A549 (cell line): Measurements from ENCODE around the gene BIRC7. TPM values are rescaled to one million over a fixed set of nuclear protein-coding genes. Genes with fewer than 3 reads are reported as not detected.

Experiments used
- ATAC-seq, 2 experiments: fragments of 200-7000 bp in 1 of 2; fragments of >200 bp in 1 of 2; cut with Nextera tagmentation in 1 of 2; cut with Tn5 transposase in 1 of 2; 3 replicates each; pipeline versions ENCODE4 v1.8.0 to v1.9.1; 2018 to 2020; ENCODE audit warnings: mild to moderate bottlenecking in 1 of 2, moderate library complexity in 1 of 2
- CTCF ChIA-PET: fragments of 300-600 bp; sonication (Branson Sonifier 250); formaldehyde crosslinking; extraction: SDS; loops from one replicate; lab custom pipeline; 2021; ENCODE audit warnings: antibody characterized with exemption, inconsistent platforms; lab: Yijun Ruan, JAX
- POLR2A ChIA-PET: fragments of 350-600 bp; formaldehyde crosslinking; extraction: SDS; loops from one replicate; lab custom pipeline; 2021; ENCODE audit warnings: antibody characterized with exemption, inconsistent platforms; lab: Yijun Ruan, JAX
- DNase-seq, 2 experiments: peaks; one replicate each; pipeline versions ENCODE4 v3.0.0 to v3.0.0-alpha.2; 2011 to 2016; ENCODE audit warnings: low read depth in 1 of 2, low spot score in 1 of 2
- FAIRE-seq: peaks from 2 replicates; lab custom pipeline; 2011; peaks lifted over from hg19 to GRCh38; lab: Jason Lieb, UNC
- H3K27ac ChIP-seq, 2 experiments: fragments of >200 bp; sonication (Bioruptor Twin); formaldehyde crosslinking; 3 replicates each; pipeline ENCODE4 v1.5.1; 2016 to 2017
- H3K4me1 ChIP-seq: fragments of >200 bp; sonication (Bioruptor Twin); formaldehyde crosslinking; 3 replicates; pipeline ENCODE4 v1.6.1; 2016
- H3K4me2 ChIP-seq: fragments of >200 bp; sonication (Bioruptor Twin); formaldehyde crosslinking; 3 replicates; pipeline ENCODE4 v1.6.1; 2016
- H3K4me3 ChIP-seq: fragments of >200 bp; sonication (Bioruptor Twin); formaldehyde crosslinking; 3 replicates; pipeline ENCODE4 v1.5.1; 2016
- H3K9me3 ChIP-seq: fragments of >200 bp; sonication (Bioruptor Twin); formaldehyde crosslinking; 3 replicates; pipeline ENCODE4 v1.6.1; 2016
- CBX8 ChIP-seq: fragments of 200-600 bp; sonication (generic); IDR thresholded peaks from 2 replicates; pipeline ENCODE4 v1.6.1; 2016
- CEBPB ChIP-seq, 2 experiments: fragments of >200 bp in 1 of 2; sonication (Bioruptor Twin) in 1 of 2; formaldehyde crosslinking in 1 of 2; IDR thresholded peaks; 2 replicates each; pipeline ENCODE4 v1.6.1; 2012 to 2016
- EHF ChIP-seq: fragments of 250-450 bp; sonication (Bioruptor Pico); IDR thresholded peaks from 2 replicates; pipeline ENCODE4 v1.5.0; 2020; ENCODE audit warnings: mild to moderate bottlenecking
- ESRRA ChIP-seq: fragments of 150-350 bp; IDR thresholded peaks from 2 replicates; pipeline ENCODE4 v1.6.1; 2014; ENCODE audit warnings: mild to moderate bottlenecking, low read length, borderline replicate concordance
- FOSB ChIP-seq: fragments of 250-450 bp; sonication (Bioruptor Pico); IDR thresholded peaks from 2 replicates; pipeline ENCODE4 v1.5.0; 2020; ENCODE audit warnings: mild to moderate bottlenecking, moderate library complexity
- HOXB13 ChIP-seq: fragments of 250-450 bp; sonication (Bioruptor Pico); IDR thresholded peaks from 2 replicates; pipeline ENCODE4 v1.5.0; 2020; ENCODE audit warnings: low read depth, mild to moderate bottlenecking, moderate library complexity
- JUN ChIP-seq, 2 experiments: fragments of >200 bp; sonication (Bioruptor Twin); formaldehyde crosslinking; IDR thresholded peaks; 2 replicates in 1 of 2; 3 replicates in 1 of 2; pipeline ENCODE4 v1.6.1; 2016 to 2017
- KDM5A ChIP-seq: fragments of 200-600 bp; sonication (generic); IDR thresholded peaks from 2 replicates; pipeline ENCODE4 v1.6.1; 2016; ENCODE audit warnings: antibody characterized with exemption, mild to moderate bottlenecking
- MAFK ChIP-seq: fragments of 450-650 bp; IDR thresholded peaks from 2 replicates; pipeline ENCODE4 v1.6.1; 2014; ENCODE audit not compliant: partially characterized antibody
- MAZ ChIP-seq: fragments of 150-350 bp; IDR thresholded peaks from 2 replicates; pipeline ENCODE4 v1.6.1; 2014; ENCODE audit warnings: antibody characterized with exemption, low read depth, low read length, borderline replicate concordance
- PHF8 ChIP-seq: fragments of 200-600 bp; sonication (generic); IDR thresholded peaks from 2 replicates; pipeline ENCODE4 v1.6.1; 2016; ENCODE audit warnings: low read depth, mild to moderate bottlenecking, antibody characterized with exemption, moderate library complexity, borderline replicate concordance
- RARB ChIP-seq: fragments of 250-450 bp; sonication (Bioruptor Pico); IDR thresholded peaks from 2 replicates; pipeline ENCODE4 v1.8.0; 2021; ENCODE audit warnings: mild to moderate bottlenecking, moderate library complexity
- RCOR1 ChIP-seq: fragments of 150-350 bp; IDR thresholded peaks from 2 replicates; pipeline ENCODE4 v1.6.1; 2014; ENCODE audit warnings: antibody characterized with exemption, low read length, low read depth
- TFCP2L1 ChIP-seq: fragments of 250-450 bp; sonication (Bioruptor Pico); IDR thresholded peaks from 2 replicates; pipeline ENCODE4 v1.5.0; 2021; ENCODE audit warnings: mild to moderate bottlenecking
- ZFP36 ChIP-seq: fragments of 450-650 bp; IDR thresholded peaks from 2 replicates; pipeline ENCODE4 v1.6.1; 2014; ENCODE audit warnings: borderline replicate concordance; ENCODE audit not compliant: partially characterized antibody
- WGBS: methylation state at CpG from one replicate; pipeline ENCODE4 v1.1.6; 2017; ENCODE audit errors: missing lambda C conversion rate; 5-methylcytosine and 5-hydroxymethylcytosine counted together
- polyA plus RNA-seq, 4 experiments: library from polyadenylated mRNA; depleted of rRNA in 3 of 4; stranded (reverse); fragments of >200 nt; fragmentation: RNase III in 1 of 4; extraction: RNeasy Plus Mini Kit Qiagen cat#74134 plus additional on column Dnase treatment in 1 of 4; gene quantifications; 2 replicates in 3 of 4; 3 replicates in 1 of 4; pipeline ENCODE4 v1.2.3, GENCODE V29; 2011 to 2017
- TF ChIP-seq, protein P1 (sequence below): fragments of >200 bp; sonication (Bioruptor Twin); formaldehyde crosslinking; IDR thresholded peaks from 2 replicates; pipeline ENCODE4 v1.6.1; 2016
- TF ChIP-seq, protein P2 (sequence below): fragments of >200 bp; sonication (Bioruptor Twin); formaldehyde crosslinking; IDR thresholded peaks from 3 replicates; pipeline ENCODE4 v1.6.1; 2016
- TF ChIP-seq, protein P3 (sequence below): fragments of 250-450 bp; sonication (Bioruptor Pico); IDR thresholded peaks from 2 replicates; pipeline ENCODE4 v1.5.0; 2021; ENCODE audit warnings: mild to moderate bottlenecking, moderate library complexity, borderline replicate concordance
- TF ChIP-seq, protein P4 (sequence below): fragments of >200 bp; sonication (Bioruptor Twin); formaldehyde crosslinking; IDR thresholded peaks from 3 replicates; pipeline ENCODE4 v1.5.1; 2016
- TF ChIP-seq, protein P5 (sequence below): IDR thresholded peaks from 2 replicates; pipeline ENCODE4 v1.6.1; 2012

Gene BIRC7
- polyA plus RNA-seq, 2 of the 4 experiments (the other 2 are of a cell fraction) = 0.63 to 4.9 TPM

DNA sequence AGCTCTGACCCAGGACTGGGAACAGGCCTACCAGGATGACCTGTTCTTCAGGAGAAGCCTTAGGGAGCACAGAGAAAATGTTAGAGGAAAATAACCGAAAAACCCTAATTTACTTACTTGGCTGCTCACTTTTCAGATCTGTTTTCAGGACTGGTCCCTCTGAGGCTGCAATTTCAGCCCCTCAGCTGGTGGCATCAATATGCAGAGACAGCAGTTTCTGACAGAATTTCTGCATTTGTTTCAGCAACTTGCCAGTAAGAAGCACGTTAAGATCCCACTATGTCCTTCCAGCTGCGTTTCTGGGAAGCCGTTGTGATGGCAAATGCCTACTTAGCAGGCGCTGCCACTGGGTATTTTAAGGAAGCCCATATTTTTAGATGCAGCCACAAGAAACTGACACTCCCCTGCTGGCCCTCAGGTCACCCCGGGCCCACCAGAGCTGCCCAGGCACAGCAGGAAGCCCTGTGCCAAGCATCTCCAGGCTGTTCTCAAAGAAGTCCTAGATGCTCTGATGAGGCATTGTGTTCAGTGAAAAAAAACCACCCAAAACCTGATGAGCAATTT, 27.3 kb upstream of the BIRC7 start:
- no peak for ATAC-seq
- Histone ChIP-seq H3K4me1 (peaks cover 28% of the 10 kb centered on the region; the same call in 2 of the 3 replicates), H3K27ac (no peak overlapping the region), H3K9me3 (no peaks in the 10 kb centered on the region), H3K4me2 (no peak overlapping the region), H3K4me3 (no peak overlapping the region)
- POLR2A ChIA-PET = no interaction called here
- CTCF ChIA-PET = interaction anchor here (1.1 to 1.7 kb wide), 2 partner anchors 9 to 25 kb away, joined by 5 read pairs; no protein-coding TSS in a partner anchor
- peak; percentile 41 for TF ChIP-seq MAFK
- TF ChIP-seq, protein P1, sequence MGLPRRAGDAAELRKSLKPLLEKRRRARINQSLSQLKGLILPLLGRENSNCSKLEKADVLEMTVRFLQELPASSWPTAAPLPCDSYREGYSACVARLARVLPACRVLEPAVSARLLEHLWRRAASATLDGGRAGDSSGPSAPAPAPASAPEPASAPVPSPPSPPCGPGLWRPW = no peak
- no peak for FAIRE-seq
- WGBS = 93% methylated on average over 5 of the region's 6 CpGs
- DNase-seq = no peak

DNA sequence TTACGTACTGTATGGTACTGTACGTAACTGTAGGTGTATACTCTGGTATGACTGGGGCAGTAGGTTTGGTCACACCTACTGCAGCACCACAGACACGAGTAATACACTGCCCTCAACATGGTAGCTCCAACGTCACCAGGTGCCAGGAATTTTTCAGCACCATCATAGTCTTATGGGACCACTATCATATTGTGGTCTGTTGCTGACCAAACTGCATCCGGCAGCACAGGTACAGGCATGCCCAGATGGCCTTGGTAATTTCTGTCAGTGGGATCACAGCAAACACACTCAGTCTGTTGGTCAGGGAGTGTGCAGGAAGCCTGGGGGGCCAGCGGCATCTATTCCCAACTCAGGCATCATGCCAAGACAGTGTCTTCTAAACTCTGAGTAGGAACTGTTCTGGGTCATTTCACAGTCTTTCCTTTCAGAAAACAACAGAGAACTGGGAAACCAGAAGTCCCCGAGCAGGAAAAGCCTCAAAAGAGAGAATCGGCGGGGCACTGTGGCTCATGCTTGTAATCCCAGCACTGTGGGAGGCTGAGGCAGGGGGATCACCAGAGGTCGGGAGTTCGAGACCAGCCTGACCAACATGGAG, 25.6 kb upstream of the BIRC7 start:
- FAIRE-seq (no peak), DNase-seq (no peak), ATAC-seq (no peak)
- H3K27ac ChIP-seq = no peak overlapping the region
- CTCF ChIA-PET = interaction anchor here (1.2 to 1.4 kb wide), 2 partner anchors 10 to 13 kb away, joined by 3 to 10 read pairs; no protein-coding TSS in a partner anchor
- H3K9me3 ChIP-seq = no peaks in the 10 kb centered on the region
- peaks cover 43% of the 10 kb centered on the region for H3K4me1 ChIP-seq
- WGBS = 86% methylated on average over 10 of the region's 11 CpGs
- POLR2A ChIA-PET = interaction anchor here (0.7 kb wide), 1 partner anchor 15 kb away, joined by 4 read pairs; no protein-coding TSS in a partner anchor
- no peak overlapping the region for H3K4me2 ChIP-seq
- H3K4me3 ChIP-seq = no peak overlapping the region
- TF ChIP-seq ESRRA (no peak), FOSB (CRISPR knock-in tag) (no peak), TFCP2L1 (CRISPR knock-in tag) (no peak), KDM5A (no peak), MAZ (no peak), PHF8 (no peak), ZFP36 (no peak), JUN (IDR thresholded peaks at IDR 0.05) (no peak), MAFK (no peak), RARB (CRISPR knock-in tag) (no peak), RCOR1 (no peak), CBX8 (no peak), HOXB13 (CRISPR knock-in tag) (no peak), CEBPB (IDR thresholded peaks at IDR 0.05) (no peak), EHF (CRISPR knock-in tag) (no peak)
- TF ChIP-seq, protein P2, sequence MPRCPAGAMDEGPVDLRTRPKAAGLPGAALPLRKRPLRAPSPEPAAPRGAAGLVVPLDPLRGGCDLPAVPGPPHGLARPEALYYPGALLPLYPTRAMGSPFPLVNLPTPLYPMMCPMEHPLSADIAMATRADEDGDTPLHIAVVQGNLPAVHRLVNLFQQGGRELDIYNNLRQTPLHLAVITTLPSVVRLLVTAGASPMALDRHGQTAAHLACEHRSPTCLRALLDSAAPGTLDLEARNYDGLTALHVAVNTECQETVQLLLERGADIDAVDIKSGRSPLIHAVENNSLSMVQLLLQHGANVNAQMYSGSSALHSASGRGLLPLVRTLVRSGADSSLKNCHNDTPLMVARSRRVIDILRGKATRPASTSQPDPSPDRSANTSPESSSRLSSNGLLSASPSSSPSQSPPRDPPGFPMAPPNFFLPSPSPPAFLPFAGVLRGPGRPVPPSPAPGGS = no peak
- TF ChIP-seq, protein P3, sequence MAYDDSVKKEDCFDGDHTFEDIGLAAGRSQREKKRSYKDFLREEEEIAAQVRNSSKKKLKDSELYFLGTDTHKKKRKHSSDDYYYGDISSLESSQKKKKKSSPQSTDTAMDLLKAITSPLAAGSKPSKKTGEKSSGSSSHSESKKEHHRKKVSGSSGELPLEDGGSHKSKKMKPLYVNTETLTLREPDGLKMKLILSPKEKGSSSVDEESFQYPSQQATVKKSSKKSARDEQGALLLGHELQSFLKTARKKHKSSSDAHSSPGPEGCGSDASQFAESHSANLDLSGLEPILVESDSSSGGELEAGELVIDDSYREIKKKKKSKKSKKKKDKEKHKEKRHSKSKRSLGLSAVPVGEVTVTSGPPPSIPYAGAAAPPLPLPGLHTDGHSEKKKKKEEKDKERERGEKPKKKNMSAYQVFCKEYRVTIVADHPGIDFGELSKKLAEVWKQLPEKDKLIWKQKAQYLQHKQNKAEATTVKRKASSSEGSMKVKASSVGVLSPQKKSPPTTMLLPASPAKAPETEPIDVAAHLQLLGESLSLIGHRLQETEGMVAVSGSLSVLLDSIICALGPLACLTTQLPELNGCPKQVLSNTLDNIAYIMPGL (CRISPR knock-in tag) = no peak
- TF ChIP-seq, protein P4, sequence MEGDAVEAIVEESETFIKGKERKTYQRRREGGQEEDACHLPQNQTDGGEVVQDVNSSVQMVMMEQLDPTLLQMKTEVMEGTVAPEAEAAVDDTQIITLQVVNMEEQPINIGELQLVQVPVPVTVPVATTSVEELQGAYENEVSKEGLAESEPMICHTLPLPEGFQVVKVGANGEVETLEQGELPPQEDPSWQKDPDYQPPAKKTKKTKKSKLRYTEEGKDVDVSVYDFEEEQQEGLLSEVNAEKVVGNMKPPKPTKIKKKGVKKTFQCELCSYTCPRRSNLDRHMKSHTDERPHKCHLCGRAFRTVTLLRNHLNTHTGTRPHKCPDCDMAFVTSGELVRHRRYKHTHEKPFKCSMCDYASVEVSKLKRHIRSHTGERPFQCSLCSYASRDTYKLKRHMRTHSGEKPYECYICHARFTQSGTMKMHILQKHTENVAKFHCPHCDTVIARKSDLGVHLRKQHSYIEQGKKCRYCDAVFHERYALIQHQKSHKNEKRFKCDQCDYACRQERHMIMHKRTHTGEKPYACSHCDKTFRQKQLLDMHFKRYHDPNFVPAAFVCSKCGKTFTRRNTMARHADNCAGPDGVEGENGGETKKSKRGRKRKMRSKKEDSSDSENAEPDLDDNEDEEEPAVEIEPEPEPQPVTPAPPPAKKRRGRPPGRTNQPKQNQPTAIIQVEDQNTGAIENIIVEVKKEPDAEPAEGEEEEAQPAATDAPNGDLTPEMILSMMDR = no peak
- TF ChIP-seq, protein P5, sequence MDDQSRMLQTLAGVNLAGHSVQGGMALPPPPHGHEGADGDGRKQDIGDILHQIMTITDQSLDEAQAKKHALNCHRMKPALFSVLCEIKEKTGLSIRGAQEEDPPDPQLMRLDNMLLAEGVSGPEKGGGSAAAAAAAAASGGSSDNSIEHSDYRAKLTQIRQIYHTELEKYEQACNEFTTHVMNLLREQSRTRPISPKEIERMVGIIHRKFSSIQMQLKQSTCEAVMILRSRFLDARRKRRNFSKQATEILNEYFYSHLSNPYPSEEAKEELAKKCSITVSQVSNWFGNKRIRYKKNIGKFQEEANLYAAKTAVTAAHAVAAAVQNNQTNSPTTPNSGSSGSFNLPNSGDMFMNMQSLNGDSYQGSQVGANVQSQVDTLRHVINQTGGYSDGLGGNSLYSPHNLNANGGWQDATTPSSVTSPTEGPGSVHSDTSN = no peak
